WTC11 (cell line): Measurements from ENCODE around the gene BIRC3.

Experiments used
- CBFB ChIP-seq: sonication (generic); formaldehyde crosslinking; IDR thresholded peaks from 2 replicates; pipeline ENCODE4 v1.8.1; 2022; ENCODE audit warnings: mild to moderate bottlenecking, low read depth, missing genetic modification reagents
- ESRRA ChIP-seq: sonication (generic); formaldehyde crosslinking; IDR thresholded peaks from 2 replicates; pipeline ENCODE4 v1.8.1; 2022; ENCODE audit warnings: mild to moderate bottlenecking, missing genetic modification reagents, borderline replicate concordance
- FOXJ3 ChIP-seq: sonication (generic); formaldehyde crosslinking; IDR thresholded peaks from 2 replicates; pipeline ENCODE4 v1.9.0; 2021; ENCODE audit warnings: missing genetic modification reagents, mild to moderate bottlenecking, borderline replicate concordance
- GRHL2 ChIP-seq: fragments of 250-450 bp; sonication (Bioruptor Pico); IDR thresholded peaks from 2 replicates; pipeline ENCODE4 v1.8.0; 2022; ENCODE audit warnings: mild to moderate bottlenecking, moderate library complexity; ENCODE audit not compliant: insufficient replicate concordance, severe bottlenecking
- JUN ChIP-seq: sonication (generic); formaldehyde crosslinking; IDR thresholded peaks from 2 replicates; pipeline ENCODE4 v1.8.0; 2023; ENCODE audit warnings: mild to moderate bottlenecking, missing genetic modification reagents
- NR3C1 ChIP-seq: sonication (generic); formaldehyde crosslinking; conservative IDR thresholded peaks from 2 replicates; pipeline ENCODE4 v1.8.1; 2023; ENCODE audit warnings: low read depth, mild to moderate bottlenecking, missing genetic modification reagents
- STAT6 ChIP-seq: sonication (generic); formaldehyde crosslinking; conservative IDR thresholded peaks from 2 replicates; pipeline ENCODE4 v1.8.1; 2023; ENCODE audit warnings: mild to moderate bottlenecking, low read depth, missing genetic modification reagents, moderate library complexity
- TF ChIP-seq, protein P1 (sequence below): fragments of 200-600 bp; IDR thresholded peaks from 2 replicates; pipeline ENCODE4 v1.8.0; 2022; ENCODE audit warnings: antibody characterized with exemption
- TF ChIP-seq, protein P2 (sequence below): fragments of 250-450 bp; sonication (Bioruptor Pico); IDR thresholded peaks from 2 replicates; pipeline ENCODE4 v1.9.0; 2021; ENCODE audit warnings: mild to moderate bottlenecking

GRCh38 chr11:102314784-102315183, 2.5 kb upstream of the BIRC3 start:
- TF ChIP-seq, protein P1, sequence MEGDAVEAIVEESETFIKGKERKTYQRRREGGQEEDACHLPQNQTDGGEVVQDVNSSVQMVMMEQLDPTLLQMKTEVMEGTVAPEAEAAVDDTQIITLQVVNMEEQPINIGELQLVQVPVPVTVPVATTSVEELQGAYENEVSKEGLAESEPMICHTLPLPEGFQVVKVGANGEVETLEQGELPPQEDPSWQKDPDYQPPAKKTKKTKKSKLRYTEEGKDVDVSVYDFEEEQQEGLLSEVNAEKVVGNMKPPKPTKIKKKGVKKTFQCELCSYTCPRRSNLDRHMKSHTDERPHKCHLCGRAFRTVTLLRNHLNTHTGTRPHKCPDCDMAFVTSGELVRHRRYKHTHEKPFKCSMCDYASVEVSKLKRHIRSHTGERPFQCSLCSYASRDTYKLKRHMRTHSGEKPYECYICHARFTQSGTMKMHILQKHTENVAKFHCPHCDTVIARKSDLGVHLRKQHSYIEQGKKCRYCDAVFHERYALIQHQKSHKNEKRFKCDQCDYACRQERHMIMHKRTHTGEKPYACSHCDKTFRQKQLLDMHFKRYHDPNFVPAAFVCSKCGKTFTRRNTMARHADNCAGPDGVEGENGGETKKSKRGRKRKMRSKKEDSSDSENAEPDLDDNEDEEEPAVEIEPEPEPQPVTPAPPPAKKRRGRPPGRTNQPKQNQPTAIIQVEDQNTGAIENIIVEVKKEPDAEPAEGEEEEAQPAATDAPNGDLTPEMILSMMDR, result no peak
- TF ChIP-seq JUN, result no peak
- TF ChIP-seq ESRRA (CRISPR knock-in tag), result no peak
- no peak for TF ChIP-seq GRHL2 (CRISPR knock-in tag)
- TF ChIP-seq NR3C1 (CRISPR knock-in tag), result no peak
- no peak for TF ChIP-seq CBFB (CRISPR knock-in tag)
- TF ChIP-seq, protein P2, sequence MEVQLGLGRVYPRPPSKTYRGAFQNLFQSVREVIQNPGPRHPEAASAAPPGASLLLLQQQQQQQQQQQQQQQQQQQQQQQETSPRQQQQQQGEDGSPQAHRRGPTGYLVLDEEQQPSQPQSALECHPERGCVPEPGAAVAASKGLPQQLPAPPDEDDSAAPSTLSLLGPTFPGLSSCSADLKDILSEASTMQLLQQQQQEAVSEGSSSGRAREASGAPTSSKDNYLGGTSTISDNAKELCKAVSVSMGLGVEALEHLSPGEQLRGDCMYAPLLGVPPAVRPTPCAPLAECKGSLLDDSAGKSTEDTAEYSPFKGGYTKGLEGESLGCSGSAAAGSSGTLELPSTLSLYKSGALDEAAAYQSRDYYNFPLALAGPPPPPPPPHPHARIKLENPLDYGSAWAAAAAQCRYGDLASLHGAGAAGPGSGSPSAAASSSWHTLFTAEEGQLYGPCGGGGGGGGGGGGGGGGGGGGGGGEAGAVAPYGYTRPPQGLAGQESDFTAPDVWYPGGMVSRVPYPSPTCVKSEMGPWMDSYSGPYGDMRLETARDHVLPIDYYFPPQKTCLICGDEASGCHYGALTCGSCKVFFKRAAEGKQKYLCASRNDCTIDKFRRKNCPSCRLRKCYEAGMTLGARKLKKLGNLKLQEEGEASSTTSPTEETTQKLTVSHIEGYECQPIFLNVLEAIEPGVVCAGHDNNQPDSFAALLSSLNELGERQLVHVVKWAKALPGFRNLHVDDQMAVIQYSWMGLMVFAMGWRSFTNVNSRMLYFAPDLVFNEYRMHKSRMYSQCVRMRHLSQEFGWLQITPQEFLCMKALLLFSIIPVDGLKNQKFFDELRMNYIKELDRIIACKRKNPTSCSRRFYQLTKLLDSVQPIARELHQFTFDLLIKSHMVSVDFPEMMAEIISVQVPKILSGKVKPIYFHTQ (CRISPR knock-in tag), result no peak
- no peak for TF ChIP-seq FOXJ3 (CRISPR knock-in tag)
- TF ChIP-seq STAT6 (CRISPR knock-in tag), result no peak
